LoVo (cell line): ENCODE results near the gene ZNRF1.

ENCODE experiments used
- DNase-seq: peaks from one replicate; pipeline ENCODE4 v3.0.0-alpha.2; 2016; ENCODE audit warnings: low spot score

ZNRF1 gene

DNA sequence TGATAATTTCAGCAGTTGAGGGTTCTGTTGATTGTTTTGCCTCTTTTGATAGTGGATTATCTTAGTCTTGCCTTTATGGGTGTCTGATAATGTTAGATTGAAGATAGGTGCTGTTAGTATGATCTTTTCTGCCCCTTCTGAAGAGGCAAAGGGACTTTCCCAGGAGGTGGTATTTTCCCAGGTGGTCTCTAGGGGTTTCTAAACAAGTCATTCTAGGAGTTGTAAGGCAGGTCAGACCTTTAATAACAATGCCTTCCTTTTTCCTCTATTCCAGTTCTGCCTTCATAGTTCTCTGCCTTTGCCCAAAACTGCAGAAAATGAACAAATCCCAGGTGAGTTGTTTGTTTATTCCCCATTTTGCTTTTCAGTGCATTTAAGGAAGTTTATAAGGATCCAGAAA lies 153.8 kb downstream of the ZNRF1 start:
- DNase-seq: no peak

- DNase-seq: no peak
These were observed 161.6 kb downstream of the ZNRF1 start for GRCh38 chr16:75160386-75160785.
